ENCODE measurements around the gene TMEM60. TPM values are rescaled to one million over a fixed set of nuclear protein-coding genes. Genes with fewer than 3 reads are reported as not detected.

Gene TMEM60
- total RNA-seq, 4 donors from 2014 or later: 3.4 to 15.7 (median 9.5) TPM

- Histone ChIP-seq H3K4me3 (no peak overlapping the region), H3K27me3 (no peaks in the 10 kb centered on the region), H3K4me1 (peaks cover 9 to 53% (median 23%) of the 10 kb centered on the region in 4 donors), H3K27ac (no peak overlapping the region), H3K9me3 (no peaks in the 10 kb centered on the region), H3K36me3 (no peaks in the 10 kb centered on the region)
- 84 to 89% methylated on average over 10 of the region's 10 CpGs for WGBS, 2 donors (ENCODE audit: low coverage in 1 of 2)
- no peak for TF ChIP-seq POLR2AphosphoS5 (IDR thresholded peaks at IDR 0.05)
- no peak for TF ChIP-seq POLR2A (IDR thresholded peaks at IDR 0.05)
- TF ChIP-seq CTCF (IDR thresholded peaks at IDR 0.05): no peak
- no peak for TF ChIP-seq EP300 (IDR thresholded peaks at IDR 0.05; ENCODE audit: low read depth)
- intact Hi-C loops (cut with DNase I; ENCODE audit: low total_unique reads): no loop called here
- DNase-seq: no peak
- in situ Hi-C loops (cut with MboI; ENCODE audit: low pct_ligation_motif_present in 1 of 4, low pct_unique_long_range_greater_than_20kb in 1 of 4, low sequenced_read_pairs in 3 of 4): no loop called here
These were observed 37.3 kb downstream of the TMEM60 start for GRCh38 chr7:77760809-77761453.

DNA sequence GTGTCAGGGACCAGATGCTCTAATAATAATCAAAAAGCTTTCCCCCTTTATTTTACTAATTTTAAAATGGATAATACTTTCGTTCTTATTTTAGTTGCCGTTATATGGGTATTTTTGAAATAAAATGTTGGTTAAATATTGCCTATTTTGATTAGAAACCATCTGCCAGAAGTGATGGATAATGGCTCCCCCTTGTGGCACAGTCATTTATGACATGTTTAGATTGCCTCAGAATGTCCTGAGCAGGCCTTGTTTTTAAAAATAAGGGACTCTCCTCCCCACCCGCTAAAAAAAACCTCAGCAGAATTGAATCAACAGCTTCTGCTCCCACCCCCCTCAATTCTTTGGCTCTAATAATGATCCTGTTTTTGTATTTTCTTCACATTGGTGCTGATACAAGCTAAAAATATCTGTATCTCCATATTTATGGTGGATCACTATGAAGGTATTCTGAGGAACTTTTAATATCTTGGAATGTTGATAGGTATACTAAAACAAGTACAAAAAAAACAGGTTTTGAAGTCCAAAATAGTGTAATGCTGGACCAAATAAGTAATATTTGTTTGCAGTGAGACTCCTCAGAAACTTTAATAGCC is 38.8 kb downstream of the TMEM60 start:
- TF ChIP-seq CTCF (IDR thresholded peaks at IDR 0.05): peak; percentile 78 to 86 (median 83)
- no peak for TF ChIP-seq POLR2A (IDR thresholded peaks at IDR 0.05)
- no peak for TF ChIP-seq POLR2AphosphoS5 (IDR thresholded peaks at IDR 0.05)
- Histone ChIP-seq H3K4me3 (no peak overlapping the region), H3K36me3 (no peaks in the 10 kb centered on the region), H3K27me3 (no peaks in the 10 kb centered on the region), H3K27ac (peak overlapping the region in 1 of 4 donors; percentile 44), H3K4me1 (peaks cover 0 to 46% (median 16%) of the 10 kb centered on the region in 4 donors), H3K9me3 (no peaks in the 10 kb centered on the region)
- peak; percentile 66 for DNase-seq
- in situ Hi-C loops (cut with MboI; ENCODE audit: low pct_ligation_motif_present in 1 of 4, low pct_unique_long_range_greater_than_20kb in 1 of 4, low sequenced_read_pairs in 3 of 4): loop anchor here (5.0 to 10.0 kb wide), 3 partner anchors 95 to 105 kb away; no protein-coding TSS in a partner anchor
- WGBS, 2 donors (ENCODE audit: low coverage in 1 of 2): 1% methylated on average over 3 of the region's 3 CpGs; no CpG with 5 or more reads in 1 of the 2 donors
- intact Hi-C loops (cut with DNase I; ENCODE audit: low total_unique reads): loop anchor here (5.0 kb wide), 1 partner anchor 102 kb away; no protein-coding TSS in a partner anchor

DNA sequence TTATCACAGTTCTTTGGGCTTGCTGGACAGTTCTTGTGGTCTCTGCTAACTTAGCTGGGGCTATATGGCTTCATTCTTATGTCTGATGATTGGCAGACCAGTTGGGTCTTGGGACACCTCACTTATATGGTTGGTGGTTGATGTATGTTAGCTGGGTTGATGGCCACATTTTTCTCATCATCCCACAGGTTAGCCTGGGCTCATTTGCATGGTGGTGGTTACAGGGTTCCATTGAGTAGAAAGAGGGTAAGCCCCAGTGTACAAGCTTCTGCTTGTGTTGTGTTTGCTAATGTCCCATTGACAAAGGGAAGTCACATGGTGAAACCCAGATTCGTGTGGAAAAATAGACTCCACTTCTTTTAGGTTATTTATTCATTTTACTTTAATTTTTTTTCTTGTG is 40.6 kb downstream of the TMEM60 start:
- peaks cover 1 to 44% (median 18%) of the 10 kb centered on the region in 4 donors for H3K4me1 ChIP-seq
- in situ Hi-C loops (cut with MboI; ENCODE audit: low pct_ligation_motif_present in 1 of 4, low pct_unique_long_range_greater_than_20kb in 1 of 4, low sequenced_read_pairs in 3 of 4): loop anchor here (5.0 to 10.0 kb wide), 3 partner anchors 93 to 103 kb away; no protein-coding TSS in a partner anchor
- intact Hi-C loops (cut with DNase I; ENCODE audit: low total_unique reads): loop anchor here (5.0 kb wide), 1 partner anchor 100 kb away; no protein-coding TSS in a partner anchor

More for the DNA sequence above, 40.6 kb downstream of the TMEM60 start:
- no peak for DNase-seq
- Histone ChIP-seq H3K27ac (no peak overlapping the region), H3K36me3 (no peaks in the 10 kb centered on the region), H3K9me3 (no peaks in the 10 kb centered on the region), H3K27me3 (no peaks in the 10 kb centered on the region), H3K4me3 (no peak overlapping the region)
- no peak for TF ChIP-seq EP300 (IDR thresholded peaks at IDR 0.05; ENCODE audit: low read depth)
- TF ChIP-seq POLR2AphosphoS5 (IDR thresholded peaks at IDR 0.05): no peak
- TF ChIP-seq CTCF (IDR thresholded peaks at IDR 0.05): no peak
- no peak for TF ChIP-seq POLR2A (IDR thresholded peaks at IDR 0.05)
- 26 to 33% methylated on average over 1 of the region's 1 CpG for WGBS, 2 donors (ENCODE audit: low coverage in 1 of 2)
